A673 (cell line): ENCODE data around the gene PIK3AP1. TPM values are rescaled to one million over a fixed set of nuclear protein-coding genes. Genes with fewer than 3 reads are reported as not detected.
A peak's percentile ranks its signal among the peaks of the same experiment; 100 is the strongest.
"Not testable (repeated sequence)": the region's sequence is repeated elsewhere in the genome, so short reads cannot be mapped to it uniquely, and the experiment has no call there.

ENCODE experiments used
- BruUV-seq: library from RNA; stranded (reverse); fragments of 400-500 nt; replicated peaks from 2 replicates; lab custom pipeline; 2021; lab: Mats Ljungman, UMichigan
- CTCF ChIA-PET: fragments of 300-600 bp; sonication (Branson Sonifier 250); formaldehyde crosslinking; loops from one replicate; lab custom pipeline; 2022; ENCODE audit warnings: antibody characterized with exemption; lab: Charles Lee
- POLR2A ChIA-PET: fragments of 300-600 bp; sonication (Branson Sonifier 250); formaldehyde crosslinking; loops from one replicate; lab custom pipeline; 2022; ENCODE audit warnings: antibody characterized with exemption; ENCODE audit not compliant: low non-redundant PET; lab: Charles Lee
- DNase-seq: peaks from one replicate; pipeline ENCODE4 v3.0.0-alpha.2; 2015; ENCODE audit warnings: low spot score
- H3K27ac ChIP-seq: fragments of 200-600 bp; sonication (generic); 2 replicates; pipeline ENCODE4 v1.5.1; 2016; ENCODE audit warnings: mixed run types, low read depth, mild to moderate bottlenecking, mixed read lengths, antibody characterized with exemption, low read length; ENCODE audit not compliant: poor library complexity, severe bottlenecking
- H3K27me3 ChIP-seq: fragments of 200-600 bp; sonication (generic); replicated peaks from 2 replicates; pipeline ENCODE4 v1.6.1; 2017; ENCODE audit warnings: mixed run types, low read depth, mild to moderate bottlenecking, mixed read lengths, antibody characterized with exemption, low read length; ENCODE audit not compliant: insufficient read depth, poor library complexity
- H3K36me3 ChIP-seq: fragments of 200-600 bp; sonication (generic); 2 replicates; pipeline ENCODE4 v1.6.1; 2016; ENCODE audit warnings: mixed run types, mild to moderate bottlenecking, mixed read lengths, antibody characterized with exemption, low read length; ENCODE audit not compliant: insufficient read depth, poor library complexity, severe bottlenecking
- H3K4me1 ChIP-seq: fragments of 200-600 bp; sonication (generic); 2 replicates; pipeline ENCODE4 v1.6.1; 2017; ENCODE audit warnings: mixed run types, mild to moderate bottlenecking, mixed read lengths, antibody characterized with exemption, low read length; ENCODE audit not compliant: insufficient read depth, poor library complexity, severe bottlenecking
- H3K4me3 ChIP-seq: fragments of 200-600 bp; sonication (generic); 2 replicates; pipeline ENCODE4 v1.5.1; 2016; ENCODE audit warnings: low read depth, mixed run types, mild to moderate bottlenecking, mixed read lengths, low read length; ENCODE audit not compliant: poor library complexity, severe bottlenecking
- H3K9me3 ChIP-seq: fragments of 200-600 bp; sonication (generic); 2 replicates; pipeline ENCODE4 v1.6.1; 2016; ENCODE audit warnings: mixed run types, low read depth, mild to moderate bottlenecking, mixed read lengths, antibody characterized with exemption, low read length; ENCODE audit not compliant: poor library complexity, severe bottlenecking
- CTCF ChIP-seq: fragments of 300-800, 200-600 bp; sonication (generic); conservative IDR thresholded peaks from 2 replicates; pipeline ENCODE4 v1.5.1; 2017; ENCODE audit warnings: low read depth, mild to moderate bottlenecking, antibody characterized with exemption, low read length, moderate library complexity, mixed read lengths
- EZH2 ChIP-seq: fragments of 200-600 bp; sonication (generic); IDR thresholded peaks from 2 replicates; pipeline ENCODE4 v1.6.1; 2017; ENCODE audit warnings: borderline replicate concordance, low read depth, mild to moderate bottlenecking, mixed read lengths, antibody characterized with exemption, low read length; ENCODE audit not compliant: poor library complexity, severe bottlenecking
- intact Hi-C: fragments of 100-400 bp; cut with micrococcal nuclease; formaldehyde crosslinking; loops from one replicate; pipeline ENCODE4 v1.10.0; 2022; ENCODE audit not compliant: unreplicated experiment
- total RNA-seq: library from RNA; stranded (reverse); gene quantifications from 2 replicates; pipeline ENCODE4 v1.2.3, GENCODE V29; 2021

The PIK3AP1 gene
- total RNA-seq, 1 experiment from 2014 or later, result 0.24 TPM

GRCh38 chr10:96740579-96741281 is 20.4 kb upstream of the PIK3AP1 start:
- DNase-seq, result peak; percentile 55
- BruUV-seq, result no TSS peak
- POLR2A ChIA-PET, result no interaction called here

GRCh38 chr10:96740141-96740540 is 19.8 kb upstream of the PIK3AP1 start:
- Histone ChIP-seq H3K36me3 (no peaks in the 10 kb centered on the region), H3K4me1 (peaks cover 3% of the 10 kb centered on the region), H3K4me3 (no peak overlapping the region), H3K27me3 (no peaks in the 10 kb centered on the region), H3K27ac (no peak overlapping the region), H3K9me3 (no peaks in the 10 kb centered on the region)
- intact Hi-C loops, result loop anchor here (5.0 kb wide), 1 partner anchor 98 kb away; no protein-coding TSS in a partner anchor
- DNase-seq, result no peak
- ChIA-PET CTCF (no interaction called here), POLR2A (no interaction called here)
- no peak for TF ChIP-seq EZH2
- no peak for TF ChIP-seq CTCF
- no TSS peak for BruUV-seq

More at GRCh38 chr10:96740579-96741281, 20.4 kb upstream of the PIK3AP1 start:
- Histone ChIP-seq H3K4me3 (no peak overlapping the region), H3K27me3 (no peaks in the 10 kb centered on the region), H3K27ac (no peak overlapping the region), H3K36me3 (no peaks in the 10 kb centered on the region), H3K4me1 (peaks cover 3% of the 10 kb centered on the region), H3K9me3 (no peaks in the 10 kb centered on the region)
- intact Hi-C loops, result loop anchor here (5.0 kb wide), 1 partner anchor 98 kb away; no protein-coding TSS in a partner anchor
- TF ChIP-seq EZH2, result no peak
- no peak for TF ChIP-seq CTCF
- CTCF ChIA-PET, result interaction anchor here (0.9 kb wide), 1 partner anchor 285 kb away, joined by 3 read pairs; no protein-coding TSS in a partner anchor

GRCh38 chr10:96737307-96737902 is 17.1 kb upstream of the PIK3AP1 start:
- H3K27me3 ChIP-seq, H3K27ac ChIP-seq, BruUV-seq, H3K4me1 ChIP-seq, H3K9me3 ChIP-seq, CTCF ChIA-PET, H3K4me3 ChIP-seq, DNase-seq, intact Hi-C loops, H3K36me3 ChIP-seq: not testable (repeated sequence)
- POLR2A ChIA-PET, result interaction anchor here (0.6 kb wide), 1 partner anchor 13 kb away, joined by 3 read pairs; no protein-coding TSS in a partner anchor
